ENCODE measurements around the gene CENATAC.

DNA sequence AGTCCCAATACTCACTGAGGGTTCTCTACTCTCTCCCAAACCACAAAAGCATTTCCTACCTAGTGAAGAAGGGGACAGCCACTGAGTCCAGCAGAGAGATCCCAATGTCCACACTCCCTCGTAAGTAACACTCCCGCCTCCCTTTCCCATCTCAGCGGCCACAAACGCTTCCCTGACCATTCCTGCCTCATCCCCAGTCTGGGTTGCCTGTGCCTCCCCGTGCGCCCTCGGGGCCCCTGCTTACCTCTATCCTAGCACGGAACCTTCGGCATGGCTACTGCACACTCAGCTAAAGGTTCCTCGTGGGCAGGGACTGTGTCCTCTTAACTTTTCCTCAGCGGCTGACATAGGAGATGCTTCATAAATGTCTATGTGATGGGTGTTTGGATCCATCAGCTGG lies 40.4 kb upstream of the CENATAC start:
- TF ChIP-seq SNAI2 (CRISPR knock-in tag; IDR thresholded peaks at IDR 0.05) (no peak), ZNF8 (CRISPR knock-in tag; IDR thresholded peaks at IDR 0.05) (no peak), PPARA (CRISPR knock-in tag; IDR thresholded peaks at IDR 0.05; ENCODE audit: borderline replicate concordance) (no peak), BACH2 (CRISPR knock-in tag; IDR thresholded peaks at IDR 0.05; ENCODE audit: borderline replicate concordance) (no peak), ZNF70 (CRISPR knock-in tag; IDR thresholded peaks at IDR 0.05) (no peak)
- TF ChIP-seq, protein P1, sequence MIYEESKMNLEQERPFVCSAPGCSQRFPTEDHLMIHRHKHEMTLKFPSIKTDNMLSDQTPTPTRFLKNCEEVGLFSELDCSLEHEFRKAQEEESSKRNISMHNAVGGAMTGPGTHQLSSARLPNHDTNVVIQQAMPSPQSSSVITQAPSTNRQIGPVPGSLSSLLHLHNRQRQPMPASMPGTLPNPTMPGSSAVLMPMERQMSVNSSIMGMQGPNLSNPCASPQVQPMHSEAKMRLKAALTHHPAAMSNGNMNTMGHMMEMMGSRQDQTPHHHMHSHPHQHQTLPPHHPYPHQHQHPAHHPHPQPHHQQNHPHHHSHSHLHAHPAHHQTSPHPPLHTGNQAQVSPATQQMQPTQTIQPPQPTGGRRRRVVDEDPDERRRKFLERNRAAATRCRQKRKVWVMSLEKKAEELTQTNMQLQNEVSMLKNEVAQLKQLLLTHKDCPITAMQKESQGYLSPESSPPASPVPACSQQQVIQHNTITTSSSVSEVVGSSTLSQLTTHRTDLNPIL (CRISPR knock-in tag; IDR thresholded peaks at IDR 0.05; ENCODE audit: low read depth): no peak
- TF ChIP-seq, protein P2, sequence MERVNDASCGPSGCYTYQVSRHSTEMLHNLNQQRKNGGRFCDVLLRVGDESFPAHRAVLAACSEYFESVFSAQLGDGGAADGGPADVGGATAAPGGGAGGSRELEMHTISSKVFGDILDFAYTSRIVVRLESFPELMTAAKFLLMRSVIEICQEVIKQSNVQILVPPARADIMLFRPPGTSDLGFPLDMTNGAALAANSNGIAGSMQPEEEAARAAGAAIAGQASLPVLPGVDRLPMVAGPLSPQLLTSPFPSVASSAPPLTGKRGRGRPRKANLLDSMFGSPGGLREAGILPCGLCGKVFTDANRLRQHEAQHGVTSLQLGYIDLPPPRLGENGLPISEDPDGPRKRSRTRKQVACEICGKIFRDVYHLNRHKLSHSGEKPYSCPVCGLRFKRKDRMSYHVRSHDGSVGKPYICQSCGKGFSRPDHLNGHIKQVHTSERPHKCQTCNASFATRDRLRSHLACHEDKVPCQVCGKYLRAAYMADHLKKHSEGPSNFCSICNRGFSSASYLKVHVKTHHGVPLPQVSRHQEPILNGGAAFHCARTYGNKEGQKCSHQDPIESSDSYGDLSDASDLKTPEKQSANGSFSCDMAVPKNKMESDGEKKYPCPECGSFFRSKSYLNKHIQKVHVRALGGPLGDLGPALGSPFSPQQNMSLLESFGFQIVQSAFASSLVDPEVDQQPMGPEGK (CRISPR knock-in tag; IDR thresholded peaks at IDR 0.05; ENCODE audit: borderline replicate concordance): no peak

All from SK-N-SH treated with all-trans-retinoic acid at 6 μM for 48 hours (cell line).